ENCODE measurements around the gene ASB1.

- TF ChIP-seq EZH2 (IDR thresholded peaks at IDR 0.05; ENCODE audit: borderline replicate concordance, insufficient read depth, low read depth, low read length, poor library complexity, severe bottlenecking) = no peak
- TF ChIP-seq CTCF (IDR thresholded peaks at IDR 0.05) = no peak
These were observed 40.3 kb downstream of the ASB1 start for GRCh38 chr2:238467062-238467461.

Measured in B cell (primary cell).